ENCODE results near the gene LHX4.
A peak's percentile ranks its signal among the peaks of the same experiment; 100 is the strongest.

The LHX4 gene

GRCh38 chr1:180229483-180230415 lies at the start of gene LHX4:
TSS of gene LHX4 (plus strand) at chr1:180230264. CDS start at chr1:180230530, 266 bp downstream.
- DNase-seq (ENCODE audit: low read depth in 2 of 3, low spot score in 1 of 3) = no peak

- peak in 1 of 3 donors; percentile 19 for DNase-seq (ENCODE audit: low read depth in 2 of 3, low spot score in 1 of 3)
These were observed 49.0 kb upstream of the LHX4 start for GRCh38 chr1:180181048-180181447.

GRCh38 chr1:180181996-180182642 lies 47.9 kb upstream of the LHX4 start:
- DNase-seq (ENCODE audit: low read depth in 2 of 3, low spot score in 1 of 3) = no peak

GRCh38 chr1:180182643-180183311 lies 47.3 kb upstream of the LHX4 start:
- no peak for DNase-seq (ENCODE audit: low read depth in 2 of 3, low spot score in 1 of 3)

- no peak for DNase-seq (ENCODE audit: low read depth in 2 of 3, low spot score in 1 of 3)
These were observed 46.6 kb upstream of the LHX4 start for GRCh38 chr1:180183426-180183825.

- no peak for DNase-seq (ENCODE audit: low read depth in 2 of 3, low spot score in 1 of 3)
These were observed 46.0 kb upstream of the LHX4 start for GRCh38 chr1:180184041-180184440.

- DNase-seq (ENCODE audit: low read depth in 2 of 3, low spot score in 1 of 3) = no peak
These were observed 44.8 kb upstream of the LHX4 start for GRCh38 chr1:180185281-180185680.

- DNase-seq (ENCODE audit: low read depth in 2 of 3, low spot score in 1 of 3) = no peak
These were observed 44.0 kb upstream of the LHX4 start for GRCh38 chr1:180185971-180186645.

- no peak for DNase-seq (ENCODE audit: low read depth in 2 of 3, low spot score in 1 of 3)
These were observed 43.2 kb upstream of the LHX4 start for GRCh38 chr1:180186831-180187230.

- no peak for DNase-seq (ENCODE audit: low read depth in 2 of 3, low spot score in 1 of 3)
These were observed 42.4 kb upstream of the LHX4 start for GRCh38 chr1:180187626-180188025.

- DNase-seq (ENCODE audit: low read depth in 2 of 3, low spot score in 1 of 3) = no peak
These were observed 42.0 kb upstream of the LHX4 start for GRCh38 chr1:180188091-180188506.

- DNase-seq (ENCODE audit: low read depth in 2 of 3, low spot score in 1 of 3) = no peak
These were observed 41.3 kb upstream of the LHX4 start for GRCh38 chr1:180188684-180189175.

GRCh38 chr1:180190091-180190490 lies 40.0 kb upstream of the LHX4 start:
- no peak for DNase-seq (ENCODE audit: low read depth in 2 of 3, low spot score in 1 of 3)

- no peak for DNase-seq (ENCODE audit: low read depth in 2 of 3, low spot score in 1 of 3)
These were observed 37.9 kb upstream of the LHX4 start for GRCh38 chr1:180192172-180192571.

GRCh38 chr1:180193141-180194047 lies 36.7 kb upstream of the LHX4 start:
- DNase-seq (ENCODE audit: low read depth in 2 of 3, low spot score in 1 of 3) = no peak

- DNase-seq (ENCODE audit: low read depth in 2 of 3, low spot score in 1 of 3) = no peak
These were observed 36.0 kb upstream of the LHX4 start for GRCh38 chr1:180194048-180194425.

- no peak for DNase-seq (ENCODE audit: low read depth in 2 of 3, low spot score in 1 of 3)
These were observed 35.4 kb upstream of the LHX4 start for GRCh38 chr1:180194546-180195207.

GRCh38 chr1:180195401-180195800 lies 34.7 kb upstream of the LHX4 start:
- DNase-seq (ENCODE audit: low read depth in 2 of 3, low spot score in 1 of 3) = no peak

- DNase-seq (ENCODE audit: low read depth in 2 of 3, low spot score in 1 of 3) = no peak
These were observed 34.1 kb upstream of the LHX4 start for GRCh38 chr1:180195916-180196315.
